Activated T-helper 2 cell treated with anti-CD3 and anti-CD28 coated beads, Interferon-gamma antibody, Interleukin-2, Interleukin-4, amounts not matched to agents 10 μg/mL and 5 μg/mL and 100 μg/mL, durations not matched to agents 14 hours and 24 hours and 36 hours (primary cell): ENCODE data around the gene PROCR. TPM values are rescaled to one million over a fixed set of nuclear protein-coding genes. Genes with fewer than 3 reads are reported as not detected.
"Not testable (repeated sequence)": the region's sequence is repeated elsewhere in the genome, so short reads cannot be mapped to it uniquely, and the experiment has no call there.

Source experiments
- DNase-seq: peaks from one replicate; pipeline ENCODE4 v3.0.0; 2021; ENCODE audit warnings: low spot score
- H3K27ac Mint-ChIP-seq: one replicate; pipeline ENCODE4 v1.8.0; 2021; ENCODE audit warnings: mixed read lengths
- H3K27me3 Mint-ChIP-seq: one replicate; pipeline ENCODE4 v1.8.0; 2021; ENCODE audit warnings: low read depth, mixed read lengths
- H3K36me3 Mint-ChIP-seq: one replicate; pipeline ENCODE4 v1.8.0; 2021; ENCODE audit warnings: low read depth, mixed read lengths
- H3K4me1 Mint-ChIP-seq: one replicate; pipeline ENCODE4 v1.8.0; 2021; ENCODE audit warnings: low read depth, mixed read lengths
- H3K4me3 Mint-ChIP-seq: one replicate; pipeline ENCODE4 v1.8.0; 2021; ENCODE audit warnings: low read depth, mild to moderate bottlenecking, moderate library complexity, mixed read lengths
- H3K9me3 Mint-ChIP-seq: one replicate; pipeline ENCODE4 v1.8.0; 2021; ENCODE audit warnings: mixed read lengths
- intact Hi-C: fragments of 100-400 bp; cut with micrococcal nuclease; formaldehyde crosslinking; loops from one replicate; pipeline ENCODE4 v1.15.1; 2023
- total RNA-seq: library from RNA; stranded (reverse); gene quantifications from 2 replicates; pipeline ENCODE4 v1.2.3, GENCODE V29; 2022

PROCR gene
- total RNA-seq, 1 donor from 2014 or later = 0.43 TPM

DNA sequence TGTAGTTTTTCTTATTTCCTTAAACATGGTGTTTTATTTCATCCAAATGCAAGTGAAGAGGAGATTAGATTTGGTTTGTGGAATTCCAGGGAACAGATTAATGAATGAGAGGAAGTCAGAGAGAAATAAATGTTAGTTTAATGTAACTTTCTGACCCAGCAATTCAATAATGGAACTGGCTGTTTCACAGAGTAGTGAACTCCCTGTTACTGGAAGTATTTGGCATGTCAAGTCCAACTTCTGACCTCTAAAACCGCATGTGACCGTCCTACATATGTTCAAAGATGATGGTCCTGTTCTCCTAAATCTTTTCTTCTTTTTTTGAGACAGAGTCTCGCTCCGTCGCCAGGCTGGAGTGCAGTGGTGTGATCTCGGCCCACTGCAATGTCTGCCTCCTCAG, 18.7 kb downstream of the PROCR start:
- Mint-ChIP-seq H3K9me3 (peaks cover 5% of the 10 kb centered on the region), H3K27ac (no peak overlapping the region), H3K27me3 (no peaks in the 10 kb centered on the region), H3K36me3 (peaks cover 3% of the 10 kb centered on the region), H3K4me3 (no peak overlapping the region), H3K4me1 (no peaks in the 10 kb centered on the region)
- DNase-seq = no peak
- intact Hi-C loops = no loop called here

DNA sequence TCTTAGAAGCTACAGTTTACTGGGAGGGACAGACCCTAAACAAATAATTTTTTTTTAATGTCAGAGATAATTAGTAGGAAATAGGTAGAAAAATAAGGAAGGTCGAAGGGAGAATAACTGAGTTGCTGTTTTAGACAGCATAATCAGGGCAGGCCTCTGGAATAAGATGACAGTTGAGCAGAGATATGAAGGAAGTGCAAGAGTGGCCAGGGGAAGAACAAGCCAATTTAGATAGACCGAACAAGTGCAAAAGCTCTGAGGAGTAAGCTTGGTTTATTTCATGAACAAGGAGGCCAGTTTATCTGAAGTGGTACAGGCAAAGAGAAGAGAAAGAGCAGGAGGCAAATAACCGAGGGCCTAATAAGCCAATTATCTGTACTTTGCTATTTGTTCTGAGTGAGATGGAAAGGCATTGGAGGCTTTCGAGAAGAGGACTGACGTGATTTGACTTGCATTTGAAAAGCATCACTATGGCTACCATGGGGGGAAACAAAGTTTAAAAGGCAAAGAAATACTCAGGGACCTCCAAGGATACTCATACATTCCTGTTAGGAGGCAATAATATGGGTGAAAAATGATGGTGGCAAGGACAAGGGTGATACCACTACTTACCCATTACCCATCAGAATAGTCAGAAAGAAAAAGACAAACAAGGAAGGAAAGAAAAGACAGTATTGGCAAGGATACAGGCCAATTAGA, 19.7 kb downstream of the PROCR start:
- no peak for DNase-seq
- intact Hi-C loops = no loop called here
- Mint-ChIP-seq H3K27ac (no peak overlapping the region), H3K4me3 (no peak overlapping the region), H3K4me1 (no peaks in the 10 kb centered on the region), H3K27me3 (no peaks in the 10 kb centered on the region), H3K9me3 (peaks cover 10% of the 10 kb centered on the region), H3K36me3 (peaks cover 7% of the 10 kb centered on the region)

DNA sequence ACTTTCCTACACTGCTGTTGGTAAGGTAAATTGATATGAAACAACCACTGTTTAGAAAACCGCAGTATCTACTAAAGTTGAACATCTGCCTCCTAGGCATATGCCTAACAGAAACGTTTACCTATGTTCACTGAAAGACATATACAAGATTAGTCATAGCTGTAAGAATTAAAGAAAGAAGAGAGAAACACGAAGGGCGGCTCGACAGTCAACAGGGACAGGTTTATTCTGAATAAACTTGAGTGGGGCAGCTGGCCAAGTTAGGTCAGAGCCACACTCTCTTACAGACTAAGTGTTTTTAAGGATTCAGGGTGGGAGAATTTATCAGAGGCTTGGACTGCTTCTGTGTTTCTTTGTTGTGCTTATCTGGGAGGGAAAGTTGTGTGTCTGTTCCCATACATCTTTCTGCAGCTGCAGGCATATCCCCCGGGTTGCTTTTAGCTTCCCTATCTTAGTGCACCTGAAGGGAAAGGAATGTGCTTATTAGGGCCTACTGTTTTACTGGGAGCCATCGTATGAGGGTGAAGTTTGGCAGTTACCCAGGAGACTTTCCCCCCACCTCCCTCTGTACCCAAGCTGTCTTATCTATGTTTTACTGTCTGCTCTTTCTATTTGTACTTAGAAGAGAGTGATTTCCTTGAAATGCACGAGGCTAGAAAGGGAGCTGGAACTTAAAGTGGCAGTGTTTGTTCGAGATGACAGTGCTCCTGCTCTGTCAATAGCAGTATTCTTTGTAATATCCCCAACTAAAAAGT, 20.4 kb downstream of the PROCR start:
- Mint-ChIP-seq H3K9me3 (peaks cover 17% of the 10 kb centered on the region), H3K27ac (no peak overlapping the region), H3K4me1 (no peaks in the 10 kb centered on the region), H3K36me3 (peaks cover 14% of the 10 kb centered on the region), H3K4me3 (no peak overlapping the region), H3K27me3 (no peaks in the 10 kb centered on the region)
- no peak for DNase-seq
- intact Hi-C loops = no loop called here

DNA sequence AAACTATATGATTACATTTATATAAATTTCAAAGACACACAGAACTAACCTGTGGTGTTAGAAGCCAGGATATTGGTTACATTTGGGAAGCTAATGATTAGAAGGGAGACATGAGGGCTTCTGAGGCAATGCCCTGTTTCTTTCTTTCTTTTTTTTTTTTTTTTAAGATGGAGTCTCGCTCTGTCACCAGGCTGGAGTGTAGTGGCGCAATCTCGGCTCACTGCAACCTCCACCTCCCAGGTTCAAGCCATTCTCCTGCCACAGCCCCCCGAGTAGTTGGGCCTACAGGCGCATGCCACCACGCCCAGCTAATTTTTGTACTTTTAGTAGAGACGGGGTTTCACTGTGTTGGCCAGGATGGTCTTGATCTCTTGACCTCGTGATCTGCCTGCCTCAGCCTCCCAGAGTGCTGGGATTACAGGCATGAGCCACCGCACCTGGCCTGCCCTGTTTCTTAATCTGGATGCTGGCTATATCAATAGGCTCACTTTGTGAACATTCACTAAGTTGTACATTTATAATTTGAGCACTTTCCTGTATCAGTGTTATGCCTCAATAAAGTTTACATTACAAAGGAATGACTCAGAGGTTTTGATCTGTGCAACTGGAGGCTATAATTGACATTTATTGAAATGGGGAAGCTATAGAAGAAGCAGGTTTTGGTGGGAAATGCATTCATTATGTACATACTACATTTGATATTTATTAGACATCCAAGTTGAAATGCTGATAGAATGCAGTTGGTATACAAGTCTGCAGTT, 21.3 kb downstream of the PROCR start:
- H3K27me3 Mint-ChIP-seq, intact Hi-C loops, H3K4me3 Mint-ChIP-seq, H3K27ac Mint-ChIP-seq, DNase-seq, H3K4me1 Mint-ChIP-seq: not testable (repeated sequence)
- peaks cover 18% of the 10 kb centered on the region for H3K9me3 Mint-ChIP-seq
- H3K36me3 Mint-ChIP-seq = peaks cover 14% of the 10 kb centered on the region

DNA sequence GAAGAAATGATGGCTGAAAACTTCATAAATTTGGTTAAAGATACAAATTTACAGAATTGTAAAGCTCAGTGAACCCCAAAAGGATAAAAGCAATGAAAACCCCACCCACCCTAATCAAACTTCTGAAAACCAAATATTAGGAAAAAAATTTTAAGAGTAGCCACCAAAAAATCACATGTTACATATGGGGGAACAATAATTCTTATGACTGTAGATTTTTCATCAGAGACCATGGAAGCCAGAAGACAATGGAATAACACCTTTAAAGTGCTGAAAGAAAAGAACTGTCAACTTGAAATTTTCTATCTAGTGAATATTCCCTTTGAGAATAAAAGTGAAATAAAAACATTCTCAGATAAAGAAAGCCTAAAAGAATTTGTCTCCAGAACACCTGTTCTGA, 24.4 kb downstream of the PROCR start:
- Mint-ChIP-seq H3K27ac (no peak overlapping the region), H3K4me1 (peaks cover 2% of the 10 kb centered on the region), H3K36me3 (peaks cover 22% of the 10 kb centered on the region), H3K27me3 (no peaks in the 10 kb centered on the region), H3K4me3 (no peak overlapping the region), H3K9me3 (peaks cover 29% of the 10 kb centered on the region)
- no peak for DNase-seq
- intact Hi-C loops = no loop called here

DNA sequence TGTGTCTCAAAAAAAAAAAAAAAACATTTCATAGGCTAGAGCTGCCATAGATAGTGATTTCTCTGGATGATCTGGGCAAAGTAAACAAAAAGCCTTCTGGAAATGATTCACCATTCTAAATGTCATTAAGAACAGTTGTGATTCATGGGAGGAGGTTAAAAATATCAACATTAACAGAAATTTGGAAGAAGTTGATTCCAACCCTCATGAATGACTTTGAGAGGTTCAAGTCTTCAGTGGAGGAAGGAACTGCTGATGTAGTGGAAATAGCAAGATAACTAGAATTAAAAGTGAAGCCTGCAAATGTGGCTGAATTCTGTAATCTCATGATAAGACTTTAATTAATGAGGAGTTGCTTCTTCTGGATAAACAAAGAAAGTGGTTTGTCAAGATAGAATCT, 27.9 kb downstream of the PROCR start:
- H3K36me3 Mint-ChIP-seq = peaks cover 22% of the 10 kb centered on the region
- H3K9me3 Mint-ChIP-seq = peaks cover 33% of the 10 kb centered on the region
- intact Hi-C loops = no loop called here
- no peak overlapping the region for H3K4me3 Mint-ChIP-seq
- H3K4me1 Mint-ChIP-seq = peaks cover 2% of the 10 kb centered on the region
- no peaks in the 10 kb centered on the region for H3K27me3 Mint-ChIP-seq
- no peak overlapping the region for H3K27ac Mint-ChIP-seq
- DNase-seq = no peak

DNA sequence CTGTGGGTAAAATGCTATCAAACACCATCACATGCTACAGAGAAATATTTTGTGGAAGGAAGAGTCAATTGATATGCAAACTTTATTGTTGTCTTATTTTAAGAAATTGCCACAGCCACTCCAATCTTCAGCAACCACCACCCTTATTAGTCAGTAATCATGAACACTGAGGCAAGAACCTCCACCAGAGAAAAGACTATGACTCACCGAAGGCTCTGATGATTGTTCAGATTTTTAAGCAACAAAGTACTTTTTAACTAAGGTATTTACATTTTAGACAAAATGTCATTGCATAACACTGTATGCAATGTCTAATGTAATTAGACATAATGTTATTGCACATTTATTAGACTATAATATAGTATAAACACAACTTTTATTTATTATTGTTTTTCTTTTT, 28.4 kb downstream of the PROCR start:
- H3K27ac Mint-ChIP-seq = no peak overlapping the region
- intact Hi-C loops = no loop called here
- H3K36me3 Mint-ChIP-seq = peaks cover 19% of the 10 kb centered on the region
- H3K4me1 Mint-ChIP-seq = peaks cover 2% of the 10 kb centered on the region
- H3K27me3 Mint-ChIP-seq = no peaks in the 10 kb centered on the region
- DNase-seq = no peak
- H3K9me3 Mint-ChIP-seq = peaks cover 28% of the 10 kb centered on the region
- no peak overlapping the region for H3K4me3 Mint-ChIP-seq

DNA sequence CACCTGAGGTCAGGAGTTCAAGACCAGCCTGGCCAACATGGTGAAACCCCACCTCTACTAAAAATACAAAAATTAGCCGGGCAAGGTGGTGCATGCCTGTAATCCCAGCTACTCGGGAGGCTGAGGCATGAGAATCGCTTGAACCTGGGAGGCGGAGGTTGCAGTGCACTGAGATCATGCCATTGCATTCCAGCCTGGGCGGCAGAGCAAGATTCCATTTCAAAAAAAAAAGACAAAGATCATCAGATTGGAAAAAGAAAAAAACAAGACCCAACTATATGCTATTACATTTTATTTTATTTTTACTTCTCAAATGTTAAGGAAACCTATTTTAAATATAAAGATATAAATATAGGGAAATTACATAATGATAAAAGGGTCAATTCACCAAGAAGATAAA, 29.6 kb downstream of the PROCR start:
- intact Hi-C loops, H3K4me3 Mint-ChIP-seq, DNase-seq, H3K27me3 Mint-ChIP-seq, H3K4me1 Mint-ChIP-seq, H3K27ac Mint-ChIP-seq: not testable (repeated sequence)
- H3K36me3 Mint-ChIP-seq = peaks cover 16% of the 10 kb centered on the region
- H3K9me3 Mint-ChIP-seq = peaks cover 24% of the 10 kb centered on the region

DNA sequence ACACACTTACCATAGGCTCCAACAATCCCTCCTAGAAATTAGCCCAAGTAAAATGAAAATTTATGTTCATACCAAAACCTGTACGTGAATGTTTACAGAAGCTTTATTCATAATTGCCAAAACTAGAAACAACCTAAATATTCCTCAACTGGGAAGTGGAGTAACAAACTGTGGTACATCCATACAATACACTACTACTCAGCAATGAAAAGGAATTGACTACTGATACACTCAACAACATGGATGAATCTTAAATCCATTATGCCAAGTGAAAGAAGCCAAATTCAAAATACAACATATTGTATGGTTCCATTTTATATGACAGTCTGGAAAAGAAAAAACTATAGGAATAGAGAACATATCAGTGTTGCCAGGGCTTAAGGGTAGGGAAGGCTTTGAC, 34.9 kb downstream of the PROCR start:
- no peak for DNase-seq
- Mint-ChIP-seq H3K9me3 (peaks cover 4% of the 10 kb centered on the region), H3K36me3 (no peaks in the 10 kb centered on the region), H3K27me3 (no peaks in the 10 kb centered on the region), H3K27ac (no peak overlapping the region), H3K4me3 (no peak overlapping the region), H3K4me1 (no peaks in the 10 kb centered on the region)
- intact Hi-C loops = no loop called here

DNA sequence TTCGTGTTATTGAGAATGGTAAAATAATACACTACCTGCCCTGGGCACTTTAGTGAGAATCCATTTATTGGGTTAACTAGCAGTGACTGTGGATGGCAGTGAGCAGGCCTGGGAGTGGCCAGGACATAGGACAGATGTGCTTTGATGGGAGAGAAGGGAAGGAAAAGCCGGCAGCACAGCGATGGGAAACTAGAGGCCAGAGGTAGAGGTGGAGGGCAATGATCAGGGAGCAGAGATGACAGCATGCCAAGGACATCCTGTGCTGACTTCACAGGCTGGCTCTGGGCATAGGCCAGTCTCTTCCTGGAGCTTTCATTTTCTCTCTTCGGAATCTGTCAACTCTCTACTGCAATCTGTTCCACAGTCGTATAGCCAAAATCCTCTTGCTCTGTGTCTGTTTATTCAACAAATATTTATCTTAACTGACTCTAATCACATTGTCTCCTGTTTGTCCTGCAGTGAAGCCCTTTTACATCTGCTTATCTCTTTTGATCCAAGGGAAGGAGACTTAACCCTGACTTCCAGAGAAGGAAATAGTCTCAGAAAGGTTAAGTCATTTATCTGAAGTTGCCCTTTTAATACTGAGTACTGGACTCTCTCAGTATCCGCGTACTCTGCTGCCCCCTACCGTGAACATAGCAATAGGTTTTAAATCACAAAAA, 36.2 kb downstream of the PROCR start:
- peaks cover 4% of the 10 kb centered on the region for H3K9me3 Mint-ChIP-seq
- H3K4me3 Mint-ChIP-seq = no peak overlapping the region
- no peak overlapping the region for H3K27ac Mint-ChIP-seq
- DNase-seq = peak; percentile 63
- no peaks in the 10 kb centered on the region for H3K27me3 Mint-ChIP-seq
- no peaks in the 10 kb centered on the region for H3K4me1 Mint-ChIP-seq
- H3K36me3 Mint-ChIP-seq = no peaks in the 10 kb centered on the region
- intact Hi-C loops = loop anchor here (1.0 kb wide), 3 partner anchors 63 to 334 kb away; no protein-coding TSS in a partner anchor

DNA sequence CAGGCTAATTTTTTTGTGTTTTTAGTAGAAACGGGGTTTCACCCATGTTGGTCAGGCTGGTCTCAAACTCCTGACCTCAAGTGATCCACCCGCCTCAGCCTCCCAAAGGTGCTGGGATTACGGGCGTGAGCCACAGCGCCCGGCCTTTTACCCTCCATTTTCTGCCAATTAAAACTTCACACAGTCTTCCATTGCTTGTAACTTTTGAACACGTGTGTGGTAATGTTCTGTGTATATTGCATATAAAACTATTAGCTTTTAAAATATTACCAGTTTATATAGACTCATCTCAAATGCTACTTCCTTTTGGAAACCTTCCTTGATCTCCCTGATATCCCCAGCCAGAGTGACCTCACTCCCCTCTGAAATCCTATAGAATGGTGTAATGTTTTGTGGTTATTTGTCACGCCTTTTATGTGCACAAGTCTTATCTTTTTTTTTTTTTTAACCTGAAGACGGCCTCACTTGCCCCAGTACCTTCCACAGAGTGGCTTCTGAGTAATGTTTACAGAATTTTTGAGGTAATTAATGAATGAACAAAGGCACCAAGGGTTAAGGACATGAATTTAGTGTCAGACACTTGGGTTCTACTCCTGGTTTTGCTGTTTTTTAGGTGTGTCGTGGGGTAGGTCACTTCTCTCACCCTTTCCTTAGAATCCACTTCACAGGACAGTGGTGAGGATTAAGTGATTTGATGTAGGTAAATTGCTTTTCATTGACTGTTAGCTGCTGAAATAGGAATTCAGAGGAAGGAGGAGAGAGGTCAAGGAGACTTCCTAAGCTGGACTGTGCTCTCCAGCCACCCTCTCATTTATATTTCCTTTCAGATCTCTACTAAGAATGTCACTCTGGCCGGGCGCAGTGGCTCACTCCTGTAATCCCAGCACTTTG, 43.4 kb downstream of the PROCR start:
- Mint-ChIP-seq H3K4me3 (no peak overlapping the region), H3K27me3 (no peaks in the 10 kb centered on the region), H3K27ac (no peak overlapping the region), H3K4me1 (no peaks in the 10 kb centered on the region), H3K36me3 (no peaks in the 10 kb centered on the region), H3K9me3 (no peaks in the 10 kb centered on the region)
- intact Hi-C loops = no loop called here
- DNase-seq = no peak

DNA sequence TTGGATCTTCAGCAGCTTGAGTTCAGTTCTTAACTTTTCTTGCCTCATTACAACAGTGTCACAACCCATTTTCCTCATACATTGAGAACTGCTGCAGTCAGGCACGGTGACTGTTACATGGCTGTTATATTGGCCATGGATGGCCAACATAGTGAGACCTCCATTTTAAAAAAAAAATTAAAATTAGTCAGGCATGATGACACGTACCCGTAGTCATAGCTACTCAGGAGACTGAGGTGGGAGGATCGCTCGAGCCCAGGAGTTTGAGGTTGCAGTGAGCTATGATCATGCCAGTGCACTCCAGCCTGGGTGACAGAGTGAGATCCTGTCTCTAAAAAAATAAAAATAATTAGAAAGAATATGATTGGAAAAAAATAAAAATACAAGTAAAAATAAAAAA, 44.7 kb downstream of the PROCR start:
- Mint-ChIP-seq H3K27ac (no peak overlapping the region), H3K36me3 (no peaks in the 10 kb centered on the region), H3K27me3 (no peaks in the 10 kb centered on the region), H3K9me3 (no peaks in the 10 kb centered on the region), H3K4me3 (no peak overlapping the region), H3K4me1 (no peaks in the 10 kb centered on the region)
- DNase-seq = no peak
- intact Hi-C loops = no loop called here
